Endothelial cell of umbilical vein (primary cell): Measurements from ENCODE around the gene UBL7. TPM values are rescaled to one million over a fixed set of nuclear protein-coding genes. Genes with fewer than 3 reads are reported as not detected.

ENCODE experiments used
- BruUV-seq: library from RNA; stranded (reverse); fragments of 400-500 nt; replicated peaks from 2 replicates; lab custom pipeline; 2021; lab: Mats Ljungman, UMichigan
- CTCF ChIA-PET: fragments of 300-600, 350-600 bp; sonication (Branson Sonifier 250); formaldehyde crosslinking; loops from one replicate; lab custom pipeline; 2021; ENCODE audit warnings: antibody characterized with exemption, inconsistent platforms; lab: Charles Lee
- POLR2A ChIA-PET: fragments of 300-600, 350-600 bp; sonication (Branson Sonifier 250); formaldehyde crosslinking; loops from one replicate; lab custom pipeline; 2021; ENCODE audit warnings: antibody characterized with exemption, inconsistent platforms; lab: Charles Lee
- DNase-seq: peaks from one replicate; pipeline ENCODE4 v3.0.0-alpha.2; 2011; ENCODE audit warnings: low read depth, low spot score
- FAIRE-seq: peaks from 2 replicates; lab custom pipeline; 2011; peaks lifted over from hg19 to GRCh38; lab: Jason Lieb, UNC
- H2AFZ ChIP-seq: 2 replicates; pipeline ENCODE4 v1.6.0; 2012; ENCODE audit warnings: low read depth, low read length, control low read depth, inconsistent platforms
- H3K27ac ChIP-seq: 2 replicates; pipeline ENCODE4 v1.5.1; 2011; ENCODE audit warnings: low read depth, mild to moderate bottlenecking, control low read depth, low read length, moderate library complexity; ENCODE audit not compliant: insufficient read depth
- H3K27me3 ChIP-seq, 2 experiments: 2 replicates each; pipeline versions ENCODE4 v1.6.0 to v1.6.1; 2011; ENCODE audit warnings: low read length in 2 of 2, mixed read lengths in 1 of 2; ENCODE audit not compliant: control insufficient read depth in 2 of 2, insufficient read depth in 2 of 2
- H3K36me3 ChIP-seq, 2 experiments: 2 replicates in 1 of 2; 3 replicates in 1 of 2; pipeline ENCODE4 v1.5.1; 2011; ENCODE audit warnings: low read length in 2 of 2, mild to moderate bottlenecking in 1 of 2, moderate library complexity in 1 of 2; ENCODE audit not compliant: control insufficient read depth in 2 of 2, insufficient read depth in 2 of 2; ENCODE audit errors: extremely low read depth in 1 of 2
- H3K4me1 ChIP-seq: 3 replicates; pipeline ENCODE4 v1.5.1; 2011; ENCODE audit warnings: mild to moderate bottlenecking, low read length; ENCODE audit not compliant: control insufficient read depth, insufficient read depth; ENCODE audit errors: extremely low read depth
- H3K4me2 ChIP-seq: 2 replicates; pipeline ENCODE4 v1.6.1; 2011; ENCODE audit warnings: low read length, control low read depth, mixed read lengths; ENCODE audit not compliant: insufficient read depth
- H3K4me3 ChIP-seq, 3 experiments: fragments of 200-600 bp in 1 of 3; sonication (generic), shearing (Covaris generic) in 1 of 3; replicated peaks in 1 of 3; 2 replicates each; pipeline ENCODE4 v1.5.1; 2011 to 2016; ENCODE audit warnings: control low read depth in 3 of 3, low read length in 3 of 3, mild to moderate bottlenecking in 2 of 3, inconsistent platforms in 1 of 3, low read depth in 1 of 3, moderate library complexity in 1 of 3; ENCODE audit not compliant: insufficient read depth in 1 of 3
- H3K79me2 ChIP-seq: 2 replicates; pipeline ENCODE4 v1.6.0; 2012; ENCODE audit warnings: low read length, inconsistent platforms; ENCODE audit not compliant: control insufficient read depth, insufficient read depth
- H3K9ac ChIP-seq: replicated peaks from 2 replicates; pipeline ENCODE3; 2011; ENCODE audit warnings: low read length, control low read depth; ENCODE audit not compliant: insufficient read depth; ENCODE audit errors: extremely low read depth
- H3K9me1 ChIP-seq: replicated peaks from 3 replicates; pipeline ENCODE4 v1.6.0; 2011; ENCODE audit warnings: mild to moderate bottlenecking, low read length; ENCODE audit not compliant: control insufficient read depth, insufficient read depth; ENCODE audit errors: extremely low read depth
- H3K9me3 ChIP-seq: replicated peaks from 2 replicates; pipeline ENCODE4 v1.5.1; 2012; ENCODE audit warnings: low read length, inconsistent platforms; ENCODE audit not compliant: control insufficient read depth, insufficient read depth
- H4K20me1 ChIP-seq: replicated peaks from 2 replicates; pipeline ENCODE3; 2011; ENCODE audit warnings: mild to moderate bottlenecking, low read length; ENCODE audit not compliant: control insufficient read depth, insufficient read depth; ENCODE audit errors: extremely low read depth
- EZH2 ChIP-seq: IDR thresholded peaks from 2 replicates; pipeline ENCODE4 v1.6.1; 2012; ENCODE audit warnings: borderline replicate concordance, low read depth, mild to moderate bottlenecking, moderate library complexity, low read length, inconsistent platforms; ENCODE audit not compliant: severe bottlenecking
- FOS ChIP-seq: IDR thresholded peaks from 2 replicates; pipeline ENCODE4 v1.6.1; 2011; ENCODE audit warnings: mild to moderate bottlenecking, low read length, moderate library complexity, borderline replicate concordance; ENCODE audit not compliant: insufficient read depth
- GATA2 ChIP-seq: IDR thresholded peaks from 2 replicates; pipeline ENCODE4 v1.7.0; 2011; ENCODE audit warnings: low read depth, mild to moderate bottlenecking, moderate library complexity, mixed read lengths, low read length; ENCODE audit not compliant: insufficient read length, insufficient read depth
- JUN ChIP-seq: IDR thresholded peaks from 2 replicates; pipeline ENCODE4 v1.6.1; 2011; ENCODE audit warnings: borderline replicate concordance, low read depth; ENCODE audit not compliant: insufficient read length, insufficient read depth
- MAX ChIP-seq: IDR thresholded peaks from 2 replicates; pipeline ENCODE4 v1.6.1; 2011; ENCODE audit not compliant: insufficient read depth, insufficient read length
- MYC ChIP-seq: IDR thresholded peaks from one replicate; pipeline ENCODE4 v1.6.1; 2011; ENCODE audit warnings: mild to moderate bottlenecking, low read depth, low read length
- POLR2A ChIP-seq: IDR thresholded peaks from 2 replicates; pipeline ENCODE4 v1.6.1; 2012; ENCODE audit warnings: low read depth, mild to moderate bottlenecking, control low read depth, low read length
- POLR2AphosphoS5 ChIP-seq: IDR thresholded peaks from 2 replicates; pipeline ENCODE4 v1.6.1; 2012; ENCODE audit warnings: low read depth, mild to moderate bottlenecking, control low read depth, low read length, moderate library complexity; ENCODE audit not compliant: insufficient read depth
- dilution Hi-C: fragments of 300-500 bp; cut with MboI; formaldehyde crosslinking; loops from one replicate; pipeline ENCODE4 v1.15.0; 2019; ENCODE audit warnings: low sequenced_read_pairs; ENCODE audit not compliant: extremely low pct_ligation_motif_present
- intact Hi-C: fragments of 100-400 bp; cut with micrococcal nuclease; formaldehyde crosslinking; loops from one replicate; pipeline ENCODE4 v1.10.0; 2022
- polyA plus RNA-seq, 4 experiments: library from polyadenylated mRNA; depleted of rRNA in 3 of 4; stranded (reverse) in 3 of 4; unstranded in 1 of 4; fragments of >200 nt; gene quantifications; 2 replicates each; pipeline versions ENCODE4 v1.2.1 to v1.2.3, GENCODE V29; 2011 to 2012; ENCODE audit warnings: missing spikeins in 1 of 4
- total RNA-seq: library from RNA; stranded (reverse); gene quantifications from 2 replicates; pipeline ENCODE4 v1.2.3, GENCODE V29; 2021
- TF ChIP-seq, protein P1 (sequence below), 2 donors: IDR thresholded peaks; 1 replicate in 1 of 2; 2 replicates in 1 of 2; pipeline ENCODE4 v1.5.1; 2011; ENCODE audit warnings: low read length in 2 of 2, mild to moderate bottlenecking in 2 of 2, moderate library complexity in 2 of 2, control low read depth in 1 of 2, inconsistent platforms in 1 of 2, low read depth in 1 of 2; ENCODE audit not compliant: insufficient read depth in 1 of 2; ENCODE audit errors: extremely low read depth in 1 of 2

The UBL7 gene
- total and polyA plus RNA-seq, 2 donors (not counting 3 experiments of a cell fraction or from before 2014, with no cell fraction given) = 32.8 to 90.4 TPM

GRCh38 chr15:74406992-74407705, 53.8 kb downstream of the UBL7 start:
- CTCF ChIA-PET = interaction anchor here (1.0 kb wide), 1 partner anchor 22 kb away, joined by 4 read pairs; no protein-coding TSS in a partner anchor
- POLR2A ChIA-PET = no interaction called here
- intact Hi-C loops = no loop called here
- no peak overlapping the region for H3K4me3 ChIP-seq
- no peaks in the 10 kb centered on the region for H4K20me1 ChIP-seq
- no peaks in the 10 kb centered on the region for H3K79me2 ChIP-seq
- BruUV-seq = no TSS peak
- DNase-seq = no peak
- H3K36me3 ChIP-seq = no peaks in the 10 kb centered on the region
- H2AFZ ChIP-seq = no peak overlapping the region
- TF ChIP-seq GATA2 = no peak
- TF ChIP-seq EZH2 = no peak
- no peak for TF ChIP-seq POLR2AphosphoS5
- TF ChIP-seq, protein P1, sequence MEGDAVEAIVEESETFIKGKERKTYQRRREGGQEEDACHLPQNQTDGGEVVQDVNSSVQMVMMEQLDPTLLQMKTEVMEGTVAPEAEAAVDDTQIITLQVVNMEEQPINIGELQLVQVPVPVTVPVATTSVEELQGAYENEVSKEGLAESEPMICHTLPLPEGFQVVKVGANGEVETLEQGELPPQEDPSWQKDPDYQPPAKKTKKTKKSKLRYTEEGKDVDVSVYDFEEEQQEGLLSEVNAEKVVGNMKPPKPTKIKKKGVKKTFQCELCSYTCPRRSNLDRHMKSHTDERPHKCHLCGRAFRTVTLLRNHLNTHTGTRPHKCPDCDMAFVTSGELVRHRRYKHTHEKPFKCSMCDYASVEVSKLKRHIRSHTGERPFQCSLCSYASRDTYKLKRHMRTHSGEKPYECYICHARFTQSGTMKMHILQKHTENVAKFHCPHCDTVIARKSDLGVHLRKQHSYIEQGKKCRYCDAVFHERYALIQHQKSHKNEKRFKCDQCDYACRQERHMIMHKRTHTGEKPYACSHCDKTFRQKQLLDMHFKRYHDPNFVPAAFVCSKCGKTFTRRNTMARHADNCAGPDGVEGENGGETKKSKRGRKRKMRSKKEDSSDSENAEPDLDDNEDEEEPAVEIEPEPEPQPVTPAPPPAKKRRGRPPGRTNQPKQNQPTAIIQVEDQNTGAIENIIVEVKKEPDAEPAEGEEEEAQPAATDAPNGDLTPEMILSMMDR (IDR thresholded peaks at IDR 0.05; ENCODE audit: extremely low read depth in 1 of 2, insufficient read depth in 1 of 2, low read depth in 1 of 2, low read length in 2 of 2) = no peak
- TF ChIP-seq MAX = no peak
- TF ChIP-seq POLR2A = no peak
- TF ChIP-seq FOS = no peak
- TF ChIP-seq MYC = no peak
- no peak for TF ChIP-seq JUN
- H3K9ac ChIP-seq = no peak overlapping the region
- H3K4me2 ChIP-seq = no peak overlapping the region
- peaks cover 3% of the 10 kb centered on the region for H3K4me1 ChIP-seq
- peaks cover 0 to 14% of the 10 kb centered on the region in 2 experiments for H3K27me3 ChIP-seq
- FAIRE-seq = no peak
- no peaks in the 10 kb centered on the region for H3K9me1 ChIP-seq
- H3K9me3 ChIP-seq = no peaks in the 10 kb centered on the region
- dilution Hi-C loops = no loop called here
- H3K27ac ChIP-seq = no peak overlapping the region
